TTC549 (cell line): ENCODE measurements around the gene RPE65.
"Not testable (repeated sequence)": the region's sequence is repeated elsewhere in the genome, so short reads cannot be mapped to it uniquely, and the experiment has no call there.

Experiments
- FAIRE-seq: peaks from 2 replicates; lab custom pipeline; 2012; peaks lifted over from hg19 to GRCh38; lab: Jason Lieb, UNC

The RPE65 gene

GRCh38 chr1:68453060-68453670 is 3.4 kb upstream of the RPE65 start:
- FAIRE-seq: no peak

- no peak for FAIRE-seq
Measured at GRCh38 chr1:68448365-68448764, 1.4 kb downstream of the RPE65 start.

- FAIRE-seq: no peak
Measured at GRCh38 chr1:68445709-68446108, 4.0 kb downstream of the RPE65 start.

GRCh38 chr1:68442822-68443556 is 6.8 kb downstream of the RPE65 start:
- no peak for FAIRE-seq

- FAIRE-seq: no peak
Measured at GRCh38 chr1:68442006-68442405, 7.7 kb downstream of the RPE65 start.

GRCh38 chr1:68438310-68438709 is 11.4 kb downstream of the RPE65 start:
- no peak for FAIRE-seq

- FAIRE-seq: no peak
Measured at GRCh38 chr1:68433395-68433794, 16.4 kb downstream of the RPE65 start.

- no peak for FAIRE-seq
Measured at GRCh38 chr1:68431076-68431475, 18.7 kb downstream of the RPE65 start.

GRCh38 chr1:68429233-68429808 is 20.4 kb downstream of the RPE65 start:
- no peak for FAIRE-seq

GRCh38 chr1:68426594-68426993 is 23.2 kb downstream of the RPE65 start:
- FAIRE-seq: no peak

- no peak for FAIRE-seq
Measured at GRCh38 chr1:68421350-68421749, 28.4 kb downstream of the RPE65 start.

GRCh38 chr1:68409426-68409825 is 40.3 kb downstream of the RPE65 start:
- FAIRE-seq: no peak

GRCh38 chr1:68401506-68401905 is 48.2 kb downstream of the RPE65 start:
- no peak for FAIRE-seq

- not testable (repeated sequence) for FAIRE-seq
Measured at GRCh38 chr1:68395575-68395974, 54.2 kb downstream of the RPE65 start.

- FAIRE-seq: not testable (repeated sequence)
Measured at GRCh38 chr1:68392474-68392873, 57.3 kb downstream of the RPE65 start.

- not testable (repeated sequence) for FAIRE-seq
Measured at GRCh38 chr1:68385798-68386524, 63.8 kb downstream of the RPE65 start.

GRCh38 chr1:68384872-68385411 is 64.8 kb downstream of the RPE65 start:
- no peak for FAIRE-seq

GRCh38 chr1:68384321-68384813 is 65.4 kb downstream of the RPE65 start:
- FAIRE-seq: no peak

GRCh38 chr1:68383092-68383491 is 66.7 kb downstream of the RPE65 start:
- FAIRE-seq: no peak

GRCh38 chr1:68379085-68379478 is 70.7 kb downstream of the RPE65 start:
- FAIRE-seq: no peak
